ENCODE measurements around the gene PPP1R15A.
"Not testable (repeated sequence)": the region's sequence is repeated elsewhere in the genome, so short reads cannot be mapped to it uniquely, and the experiment has no call there.

PPP1R15A gene

GRCh38 chr19:48872884-48873475 is 759 bp downstream of the PPP1R15A start:
- peak overlapping the region; percentile 85 for H2AFZ ChIP-seq (ENCODE audit: low read depth, low read length)
- H3K27me3 ChIP-seq (ENCODE audit: insufficient read depth, low read length, poor library complexity): peaks cover 2% of the 10 kb centered on the region
- TF ChIP-seq EZH2 (IDR thresholded peaks at IDR 0.05; ENCODE audit: borderline replicate concordance, low read depth, low read length, severe bottlenecking) (no peak), CTCF (IDR thresholded peaks at IDR 0.05; ENCODE audit: borderline replicate concordance, extremely low read depth, low read length, poor library complexity, severe bottlenecking) (no peak)
- H3K4me2 ChIP-seq (ENCODE audit: insufficient read depth, low read length): peak overlapping the region; percentile 84
- DNase-seq (peak; percentile 77), ATAC-seq (ENCODE audit: insufficient read depth, low read depth) (peak; percentile 70)
- H3K4me3 ChIP-seq (ENCODE audit: low read depth in 1 of 2, low read length in 2 of 2): peak overlapping the region; percentile 74 to 82
- H3K27ac ChIP-seq (ENCODE audit: low read length): peak overlapping the region; percentile 90
- peak overlapping the region; percentile 89 for H3K9ac ChIP-seq (ENCODE audit: low read depth, low read length)
- peaks cover 36% of the 10 kb centered on the region for H3K4me1 ChIP-seq (ENCODE audit: insufficient read depth, low read length)
- H3K9me3 ChIP-seq (ENCODE audit: insufficient read depth, low read length, severe bottlenecking): no peaks in the 10 kb centered on the region
- peaks cover 24% of the 10 kb centered on the region for H3K79me2 ChIP-seq (ENCODE audit: insufficient read depth, low read length)
- peaks cover 34% of the 10 kb centered on the region for H3K36me3 ChIP-seq (ENCODE audit: insufficient read depth, low read length)
- peaks cover 12% of the 10 kb centered on the region; the same call in 1 of the 2 replicates for H4K20me1 ChIP-seq (ENCODE audit: insufficient read depth, low read length)

GRCh38 chr19:48873476-48874302 is 1.5 kb downstream of the PPP1R15A start:
- no peak for ATAC-seq (ENCODE audit: insufficient read depth, low read depth)
- peaks cover 34% of the 10 kb centered on the region for H3K36me3 ChIP-seq (ENCODE audit: insufficient read depth, low read length)
- peaks cover 12% of the 10 kb centered on the region; the same call in 1 of the 2 replicates for H4K20me1 ChIP-seq (ENCODE audit: insufficient read depth, low read length)
- peak overlapping the region; percentile 84 for H3K4me2 ChIP-seq (ENCODE audit: insufficient read depth, low read length)
- H3K9me3 ChIP-seq (ENCODE audit: insufficient read depth, low read length, severe bottlenecking): no peaks in the 10 kb centered on the region
- H3K4me1 ChIP-seq (ENCODE audit: insufficient read depth, low read length): peaks cover 36% of the 10 kb centered on the region
- no peak for DNase-seq
- H3K27me3 ChIP-seq (ENCODE audit: insufficient read depth, low read length, poor library complexity): no peaks in the 10 kb centered on the region
- peaks cover 24% of the 10 kb centered on the region for H3K79me2 ChIP-seq (ENCODE audit: insufficient read depth, low read length)
- peak overlapping the region; percentile 90 for H3K27ac ChIP-seq (ENCODE audit: low read length)
- peak overlapping the region; percentile 89 for H3K9ac ChIP-seq (ENCODE audit: low read depth, low read length)
- H2AFZ ChIP-seq (ENCODE audit: low read depth, low read length): no peak overlapping the region
- H3K4me3 ChIP-seq (ENCODE audit: low read depth in 1 of 2, low read length in 2 of 2): peak overlapping the region; percentile 74 to 82; a peak in 3 of 4 replicates
- no peak for TF ChIP-seq EZH2 (IDR thresholded peaks at IDR 0.05; ENCODE audit: borderline replicate concordance, low read depth, low read length, severe bottlenecking)
- no peak for TF ChIP-seq CTCF (IDR thresholded peaks at IDR 0.05; ENCODE audit: borderline replicate concordance, extremely low read depth, low read length, poor library complexity, severe bottlenecking)

GRCh38 chr19:48874303-48875135 is 2.3 kb downstream of the PPP1R15A start:
- TF ChIP-seq EZH2 (IDR thresholded peaks at IDR 0.05; ENCODE audit: borderline replicate concordance, low read depth, low read length, severe bottlenecking) (no peak), CTCF (IDR thresholded peaks at IDR 0.05; ENCODE audit: borderline replicate concordance, extremely low read depth, low read length, poor library complexity, severe bottlenecking) (no peak)
- ATAC-seq (ENCODE audit: insufficient read depth, low read depth) (no peak), DNase-seq (no peak)
- Histone ChIP-seq H3K4me1 (ENCODE audit: insufficient read depth, low read length) (peaks cover 36% of the 10 kb centered on the region), H3K27me3 (ENCODE audit: insufficient read depth, low read length, poor library complexity) (no peaks in the 10 kb centered on the region), H3K9ac (ENCODE audit: low read depth, low read length) (peak overlapping the region; percentile 32; the same call in 1 of the 2 replicates), H3K27ac (ENCODE audit: low read length) (peak overlapping the region; percentile 59), H2AFZ (ENCODE audit: low read depth, low read length) (no peak overlapping the region), H3K79me2 (ENCODE audit: insufficient read depth, low read length) (peaks cover 24% of the 10 kb centered on the region), H3K36me3 (ENCODE audit: insufficient read depth, low read length) (peaks cover 34% of the 10 kb centered on the region), H4K20me1 (ENCODE audit: insufficient read depth, low read length) (peaks cover 12% of the 10 kb centered on the region; the same call in 1 of the 2 replicates), H3K9me3 (ENCODE audit: insufficient read depth, low read length, severe bottlenecking) (no peaks in the 10 kb centered on the region), H3K4me3 (ENCODE audit: low read depth in 1 of 2, low read length in 2 of 2) (peak overlapping the region in 1 of 2 experiments; percentile 31; a peak in 2 of 4 replicates), H3K4me2 (ENCODE audit: insufficient read depth, low read length) (peak overlapping the region; percentile 84)

- not testable (repeated sequence) for H3K4me3 ChIP-seq (ENCODE audit: low read depth in 1 of 2, low read length in 2 of 2); ATAC-seq (ENCODE audit: insufficient read depth, low read depth)
- H3K4me1 ChIP-seq (ENCODE audit: insufficient read depth, low read length): peaks cover 36% of the 10 kb centered on the region
These were observed 4.1 kb downstream of the PPP1R15A start for GRCh38 chr19:48876043-48876981.

More at GRCh38 chr19:48876043-48876981, 4.1 kb downstream of the PPP1R15A start:
- H2AFZ ChIP-seq (ENCODE audit: low read depth, low read length); DNase-seq; H3K27ac ChIP-seq (ENCODE audit: low read length); H3K27me3 ChIP-seq (ENCODE audit: insufficient read depth, low read length, poor library complexity); H3K9me3 ChIP-seq (ENCODE audit: insufficient read depth, low read length, severe bottlenecking); H3K9ac ChIP-seq (ENCODE audit: low read depth, low read length): not testable (repeated sequence)
- peaks cover 12% of the 10 kb centered on the region; the same call in 1 of the 2 replicates for H4K20me1 ChIP-seq (ENCODE audit: insufficient read depth, low read length)
- H3K36me3 ChIP-seq (ENCODE audit: insufficient read depth, low read length): peaks cover 34% of the 10 kb centered on the region
- H3K79me2 ChIP-seq (ENCODE audit: insufficient read depth, low read length): peaks cover 24% of the 10 kb centered on the region
- peak overlapping the region; percentile 23; the same call in 1 of the 2 replicates for H3K4me2 ChIP-seq (ENCODE audit: insufficient read depth, low read length)

Measured in DND-41 (cell line).